AG08396 (cell line): Measurements from ENCODE around the gene AIG1.

Experiments
- DNase-seq: peaks from one replicate; pipeline ENCODE4 v3.0.0; 2012; ENCODE audit warnings: low spot score, mixed read lengths

The AIG1 gene

DNA sequence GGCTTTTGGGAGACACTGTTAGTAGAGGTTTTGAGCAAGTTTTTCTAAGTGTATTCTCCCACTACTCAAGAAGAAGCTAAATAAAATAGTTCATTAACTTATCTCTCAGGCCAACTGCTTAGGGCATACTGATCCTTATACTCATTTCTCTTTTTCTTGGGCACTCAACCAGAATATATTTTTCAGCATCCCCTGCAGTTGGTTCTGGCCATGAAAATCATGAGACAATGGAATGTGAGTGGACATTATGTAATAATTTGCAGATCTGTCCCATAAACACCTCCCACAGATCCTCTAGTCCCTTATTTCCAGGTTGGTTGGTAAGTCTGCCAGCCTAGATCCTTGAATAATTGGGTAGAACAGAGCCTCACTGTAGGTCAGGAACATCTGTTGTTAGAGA lies 136.7 kb downstream of the AIG1 start:
- no peak for DNase-seq

GRCh38 chr6:143198312-143198711 lies 137.6 kb downstream of the AIG1 start:
- DNase-seq = no peak

GRCh38 chr6:143199291-143199690 lies 138.6 kb downstream of the AIG1 start:
- no peak for DNase-seq

GRCh38 chr6:143200167-143200770 lies 139.6 kb downstream of the AIG1 start:
- DNase-seq = no peak

- DNase-seq = no peak
Measured at GRCh38 chr6:143204045-143204444, 143.4 kb downstream of the AIG1 start.

DNA sequence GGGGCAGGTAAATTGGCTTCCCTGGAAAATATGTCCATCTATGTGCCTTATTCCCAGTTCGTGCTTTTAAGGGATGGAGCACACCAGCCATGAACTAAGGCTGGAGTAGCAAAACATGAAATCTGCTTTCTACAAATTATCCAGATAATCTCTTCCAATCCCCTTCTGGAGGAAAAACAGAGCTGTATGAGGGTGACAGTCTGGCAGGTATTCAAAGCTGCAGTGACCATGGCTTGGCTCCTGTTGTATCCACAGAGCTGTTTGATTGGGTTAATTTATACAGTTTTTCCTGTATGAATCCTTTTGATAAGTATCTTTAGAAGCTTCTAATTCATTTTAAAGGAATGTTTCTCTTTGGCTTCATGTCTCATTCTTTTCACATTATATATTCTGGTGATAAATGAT lies 144.4 kb downstream of the AIG1 start:
- no peak for DNase-seq

DNA sequence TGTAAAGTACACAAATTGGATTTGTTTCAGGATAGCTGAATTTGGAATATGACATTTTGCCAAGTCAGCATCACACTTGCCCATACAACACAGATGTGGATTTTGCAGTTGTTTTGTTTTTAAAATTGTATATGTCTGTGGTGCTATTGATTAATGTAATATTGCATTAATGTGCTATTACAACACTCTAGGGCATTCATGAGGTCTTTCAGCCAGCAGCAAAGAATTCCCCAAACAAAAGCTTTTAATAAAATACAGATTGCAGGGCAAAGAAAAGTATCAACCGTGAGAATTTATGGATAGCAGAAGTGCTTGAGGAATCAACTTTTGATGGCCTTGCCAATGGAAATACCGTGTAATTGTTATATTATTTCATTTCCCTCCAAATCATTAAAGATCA lies 144.9 kb downstream of the AIG1 start:
- DNase-seq = no peak

GRCh38 chr6:143205991-143206390 lies 145.3 kb downstream of the AIG1 start:
- no peak for DNase-seq

GRCh38 chr6:143206550-143206949 lies 145.9 kb downstream of the AIG1 start:
- no peak for DNase-seq

- DNase-seq = no peak
Measured at GRCh38 chr6:143210420-143210819, 149.7 kb downstream of the AIG1 start.

DNA sequence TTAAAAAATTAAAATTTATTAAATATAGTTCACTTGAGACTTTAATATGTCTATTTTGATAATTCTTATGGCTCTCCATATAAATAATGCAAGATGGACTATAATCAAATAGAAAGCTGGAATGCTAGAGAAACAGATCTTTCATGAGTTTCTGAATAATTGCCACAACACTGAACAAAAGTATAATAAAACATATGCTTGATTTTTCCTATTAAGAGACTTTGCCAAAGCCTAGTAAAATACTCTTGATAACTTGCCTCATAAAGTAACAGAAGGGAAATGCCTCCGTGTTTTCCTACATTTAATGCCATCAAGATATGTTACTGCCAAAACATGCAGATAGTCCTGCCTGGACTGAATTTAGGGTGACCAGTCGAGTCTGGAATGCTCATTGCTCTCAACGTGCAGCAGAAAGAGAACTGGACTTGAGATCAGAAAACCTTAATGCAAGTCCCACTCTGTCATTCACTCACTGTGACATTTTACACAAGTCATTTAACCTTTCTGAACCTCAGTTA lies 153.2 kb downstream of the AIG1 start:
- DNase-seq = no peak

GRCh38 chr6:143215363-143215762 lies 154.7 kb downstream of the AIG1 start:
- no peak for DNase-seq

DNA sequence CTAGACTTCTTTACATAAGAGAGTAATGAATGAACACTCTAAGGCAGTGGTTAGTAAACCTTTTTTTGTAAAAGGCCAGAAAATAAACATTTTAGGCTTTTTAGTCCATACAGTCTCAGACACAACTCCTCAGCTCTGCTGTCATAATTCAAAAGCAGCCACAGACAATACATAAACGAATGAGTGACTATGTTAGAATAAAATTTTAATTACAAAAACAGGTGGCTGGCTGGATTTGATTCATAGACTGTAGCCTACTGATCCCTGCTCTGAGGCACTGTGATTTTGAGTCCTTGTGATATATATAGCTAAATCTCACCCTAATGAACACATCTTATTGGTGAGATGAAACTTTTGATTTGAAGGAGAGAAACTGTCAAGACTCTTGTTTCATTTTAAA lies 155.1 kb downstream of the AIG1 start:
- DNase-seq = no peak

- no peak for DNase-seq
Measured at GRCh38 chr6:143218233-143218632, 157.5 kb downstream of the AIG1 start.

DNA sequence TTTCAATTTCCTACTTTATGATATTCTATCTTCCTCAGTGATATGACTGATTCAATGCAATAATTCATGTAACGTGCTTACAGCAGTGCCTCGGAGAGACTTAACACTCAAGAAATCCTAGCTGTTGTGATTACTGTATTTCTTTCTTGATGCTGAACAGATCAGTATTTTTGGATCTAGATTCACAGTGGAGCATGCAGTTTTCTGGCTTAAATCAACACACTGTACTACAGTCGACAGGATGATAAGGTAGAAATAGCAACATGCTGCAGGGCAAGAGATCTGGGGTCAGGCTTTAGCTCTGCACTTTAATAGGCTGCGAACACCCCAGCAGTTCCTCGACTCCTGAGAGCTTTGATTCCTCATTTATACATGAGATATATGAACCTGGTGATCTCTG lies 161.0 kb downstream of the AIG1 start:
- DNase-seq = no peak

DNA sequence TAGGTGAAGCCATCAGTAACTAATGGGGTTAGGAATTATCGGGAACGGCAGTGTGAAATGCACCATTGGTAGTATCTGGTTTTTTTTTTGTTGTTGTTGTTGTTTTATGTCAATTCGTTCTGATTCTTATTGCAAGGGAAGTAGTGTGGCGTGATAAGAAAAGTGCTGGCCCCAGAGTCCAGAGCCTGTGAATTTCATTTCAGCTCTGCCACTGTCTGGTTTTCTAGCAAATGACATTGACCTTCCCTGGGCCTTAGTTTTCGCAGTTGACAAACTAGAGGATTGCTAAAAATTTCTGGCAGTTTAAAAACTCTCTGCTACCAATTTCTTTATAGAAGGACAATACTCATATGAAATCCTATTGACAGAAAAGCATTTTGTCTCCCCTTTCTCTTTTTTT lies 161.6 kb downstream of the AIG1 start:
- no peak for DNase-seq

- no peak for DNase-seq
Measured at GRCh38 chr6:143222801-143223231, 162.1 kb downstream of the AIG1 start.

- peak; percentile 52 for DNase-seq
Measured at GRCh38 chr6:143223895-143224294, 163.2 kb downstream of the AIG1 start.

GRCh38 chr6:143224516-143224915 lies 163.8 kb downstream of the AIG1 start:
- DNase-seq = no peak

DNA sequence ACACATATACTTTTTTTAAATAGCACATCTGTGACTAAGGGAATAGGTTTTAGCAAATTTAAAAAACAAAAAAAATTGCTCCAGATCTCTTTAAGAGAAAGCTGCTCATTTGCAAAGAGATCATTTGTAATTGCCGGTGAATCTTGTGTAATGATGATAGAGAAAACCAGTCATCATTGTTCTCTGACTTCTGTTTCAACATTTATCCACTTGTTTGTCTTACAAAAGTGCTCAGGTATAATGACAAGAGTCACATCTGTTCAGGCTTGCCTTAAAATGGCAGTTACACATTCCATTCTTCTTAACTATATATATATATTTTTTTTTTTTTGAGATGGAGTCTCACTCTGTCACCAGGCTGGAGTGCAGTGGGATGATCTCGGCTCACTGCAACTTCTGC lies 165.2 kb downstream of the AIG1 start:
- no peak for DNase-seq

DNA sequence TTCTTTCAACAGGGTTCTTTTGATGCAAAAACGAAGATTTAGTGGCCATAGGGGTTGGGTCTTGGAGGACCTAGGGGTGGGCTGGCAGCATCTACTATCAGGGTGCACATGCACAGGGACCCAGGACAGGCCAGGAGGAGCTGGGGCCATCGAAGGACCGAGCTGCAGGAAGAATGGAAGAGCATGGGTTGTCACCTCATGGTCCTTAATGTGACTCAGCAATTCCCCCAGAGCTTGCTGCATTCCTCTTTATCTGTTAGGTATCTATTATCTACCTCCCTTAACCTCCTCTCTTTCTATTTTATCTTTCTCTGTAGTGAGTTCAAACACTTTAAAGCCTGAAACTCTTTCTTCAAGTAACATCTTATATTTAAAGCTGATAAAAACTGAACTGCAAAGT lies 167.0 kb downstream of the AIG1 start:
- no peak for DNase-seq

DNA sequence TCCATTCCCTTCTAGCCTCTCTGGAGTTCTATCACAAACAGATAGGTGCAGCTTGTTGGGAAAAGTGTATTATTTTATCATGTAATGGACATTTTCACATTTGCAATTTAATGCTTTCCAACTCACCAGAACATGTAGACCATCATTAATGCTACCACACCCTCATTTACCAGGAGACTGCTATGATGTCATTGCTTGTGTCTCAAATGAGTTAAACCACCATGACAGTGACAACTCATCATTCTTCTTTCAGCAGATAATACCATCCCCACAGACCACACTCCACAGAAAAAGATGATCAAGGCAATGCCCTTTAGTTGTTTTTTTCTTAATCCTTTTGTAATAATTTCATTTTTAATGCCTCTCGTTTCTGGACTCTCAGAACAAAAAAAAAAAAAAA lies 168.7 kb downstream of the AIG1 start:
- no peak for DNase-seq

DNA sequence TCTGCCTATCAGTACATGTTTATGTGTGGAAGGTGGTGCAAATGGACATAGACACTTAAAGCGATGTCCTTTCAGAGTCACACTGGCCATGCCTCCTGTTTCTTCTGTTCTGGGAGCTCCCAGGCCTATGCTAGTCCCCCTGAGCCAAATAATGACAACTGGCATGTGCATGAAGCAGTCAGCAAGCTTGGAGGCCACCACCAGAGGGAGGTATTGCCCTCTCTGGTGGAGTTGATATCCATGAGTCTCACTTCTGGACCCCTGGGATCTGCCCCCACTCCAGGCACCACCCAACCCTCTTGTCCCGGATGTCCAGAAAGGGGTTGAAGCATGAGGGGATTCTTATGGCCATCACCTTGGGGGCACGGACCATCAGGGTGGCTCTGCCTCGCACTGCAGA lies 172.2 kb downstream of the AIG1 start:
- peak; percentile 39 for DNase-seq

DNA sequence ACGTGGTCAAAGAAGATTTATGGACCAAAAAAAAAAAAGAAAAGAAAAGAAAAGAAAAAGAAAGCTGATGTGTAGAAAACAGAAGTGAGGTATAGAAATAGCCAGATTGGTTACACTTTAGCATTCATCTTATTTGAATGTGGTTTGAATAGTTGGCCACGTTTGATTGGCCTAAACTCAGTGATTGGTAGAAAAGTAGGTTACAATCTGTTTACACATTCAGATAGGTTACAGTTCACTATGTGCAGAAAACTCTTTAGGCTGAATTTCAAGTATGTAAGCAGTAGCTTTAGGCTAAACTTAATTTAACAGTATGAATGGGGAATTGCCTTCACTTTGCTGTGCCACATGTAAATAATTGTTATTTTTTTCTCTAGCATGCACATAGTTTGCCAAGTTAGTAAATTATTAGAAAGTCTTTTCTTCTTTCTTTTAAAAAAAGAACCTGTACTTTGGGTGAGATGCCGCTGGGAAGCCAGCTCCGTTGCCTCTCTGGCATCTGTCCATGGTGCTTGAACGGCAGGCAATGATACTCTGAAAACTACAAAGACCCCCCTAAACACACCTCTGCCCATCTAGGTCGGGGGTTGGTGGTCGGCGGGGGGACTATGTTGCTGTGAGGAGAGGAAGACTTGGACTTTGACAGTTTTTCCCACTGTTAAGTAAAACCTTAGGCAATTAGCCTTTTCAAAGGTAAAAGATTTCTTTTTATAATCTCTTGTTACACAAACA lies 173.0 kb downstream of the AIG1 start:
- DNase-seq = no peak
